ENCODE results near the gene CHAT.

GRCh38 chr10:49711481-49711880 lies 97.6 kb downstream of the CHAT start:
- TF ChIP-seq CTCF (IDR thresholded peaks at IDR 0.05; ENCODE audit: extremely low read depth in 1 of 2, insufficient read depth in 1 of 2, low read depth in 1 of 2, low read length in 2 of 2) (no peak), POLR2AphosphoS5 (IDR thresholded peaks at IDR 0.05; ENCODE audit: insufficient read depth, low read depth, low read length) (no peak), GATA2 (IDR thresholded peaks at IDR 0.05; ENCODE audit: insufficient read depth, insufficient read length, low read depth, low read length) (no peak), POLR2A (IDR thresholded peaks at IDR 0.05; ENCODE audit: low read depth, low read length) (no peak), EZH2 (IDR thresholded peaks at IDR 0.05; ENCODE audit: borderline replicate concordance, low read depth, low read length, severe bottlenecking) (no peak), MAX (IDR thresholded peaks at IDR 0.05; ENCODE audit: insufficient read depth, insufficient read length) (no peak)
